Right lobe of liver (tissue), 4 donors: ENCODE results near the gene NTNG2.
"Not testable (repeated sequence)": the region's sequence is repeated elsewhere in the genome, so short reads cannot be mapped to it uniquely, and the experiment has no call there.

Experiments
- CTCF ChIP-seq, 4 donors: fragments of 200-600 bp in 3 of 4; fragments of 450-650 bp in 1 of 4; IDR thresholded peaks; one replicate each; pipeline versions ENCODE4 v1.5.1 to v1.8.0; 2016 to 2022; ENCODE audit warnings: antibody characterized with exemption in 4 of 4, mild to moderate bottlenecking in 2 of 4
- POLR2A ChIP-seq: fragments of 450-650 bp; IDR thresholded peaks from one replicate; pipeline ENCODE4 v1.6.1; 2017; ENCODE audit warnings: antibody characterized with exemption, mild to moderate bottlenecking
- donor health status: DM: no; HTN: no; CAD: no.
- donor health status: DM: no; HTN: no; CAD: no.
- donor health status: DM: no; HTN: yes; CAD: no.

GRCh38 chr9:132269704-132270516 lies 108.1 kb downstream of the NTNG2 start:
- not testable (repeated sequence) for TF ChIP-seq POLR2A; CTCF (IDR thresholded peaks at IDR 0.05)
